CD14-positive monocyte (primary cell): ENCODE results near the gene MNX1. TPM values are rescaled to one million over a fixed set of nuclear protein-coding genes. Genes with fewer than 3 reads are reported as not detected.

Experiments used
- DNase-seq, 3 donors: peaks; one replicate each; pipeline ENCODE4 v3.0.0-alpha.2; 2011 to 2022
- H2AFZ ChIP-seq: 2 replicates; pipeline ENCODE4 v1.6.0; 2012; ENCODE audit warnings: mild to moderate bottlenecking, low read depth, low read length, inconsistent platforms; ENCODE audit not compliant: insufficient read depth, poor library complexity, severe bottlenecking
- H3K27ac ChIP-seq, 2 donors: 1 replicate in 1 of 2; 2 replicates in 1 of 2; pipeline ENCODE4 v1.5.1; 2012 to 2013; ENCODE audit warnings: low read length in 2 of 2, control low read depth in 1 of 2, inconsistent platforms in 1 of 2, low read depth in 1 of 2, mild to moderate bottlenecking in 1 of 2
- H3K27me3 ChIP-seq, 2 donors: one replicate each; pipeline versions ENCODE4 v1.6.0 to v1.6.1; 2011 to 2013; ENCODE audit warnings: low read length in 2 of 2; ENCODE audit not compliant: control insufficient read depth in 2 of 2, insufficient read depth in 2 of 2
- H3K36me3 ChIP-seq, 2 donors: replicated peaks in 1 of 2; 1 replicate in 1 of 2; 2 replicates in 1 of 2; pipeline versions ENCODE4 v1.5.1 to v1.6.1; 2012 to 2013; ENCODE audit warnings: low read length in 2 of 2, control low read depth in 1 of 2, inconsistent platforms in 1 of 2, mild to moderate bottlenecking in 1 of 2; ENCODE audit not compliant: insufficient read depth in 2 of 2, control insufficient read depth in 1 of 2
- H3K4me1 ChIP-seq, 2 donors: 1 replicate in 1 of 2; 2 replicates in 1 of 2; pipeline versions ENCODE4 v1.5.1 to v1.6.1; 2012 to 2013; ENCODE audit warnings: low read length in 2 of 2, control low read depth in 1 of 2, inconsistent platforms in 1 of 2, mild to moderate bottlenecking in 1 of 2, moderate library complexity in 1 of 2; ENCODE audit not compliant: insufficient read depth in 2 of 2, control insufficient read depth in 1 of 2
- H3K4me2 ChIP-seq: replicated peaks from 2 replicates; pipeline ENCODE3; 2012; ENCODE audit warnings: low read length, moderate library complexity, mild to moderate bottlenecking; ENCODE audit not compliant: poor library complexity, severe bottlenecking; ENCODE audit errors: extremely low read depth
- H3K4me3 ChIP-seq, 3 experiments: fragments of 200-600 bp in 1 of 3; sonication (generic) in 1 of 3; replicated peaks in 1 of 3; 1 replicate in 2 of 3; 2 replicates in 1 of 3; pipeline ENCODE4 v1.5.1; 2011 to 2013; ENCODE audit warnings: low read length in 3 of 3, mild to moderate bottlenecking in 3 of 3, control low read depth in 2 of 3, low read depth in 2 of 3, inconsistent platforms in 1 of 3, moderate library complexity in 1 of 3
- H3K79me2 ChIP-seq: 2 replicates; pipeline ENCODE4 v1.6.0; 2012; ENCODE audit warnings: mild to moderate bottlenecking, control low read depth, inconsistent platforms, low read length, moderate library complexity; ENCODE audit not compliant: insufficient read depth
- H3K9ac ChIP-seq: 2 replicates; pipeline ENCODE4 v1.6.0; 2017; ENCODE audit warnings: low read length, mild to moderate bottlenecking; ENCODE audit not compliant: insufficient read depth, poor library complexity, severe bottlenecking
- H3K9me3 ChIP-seq, 2 donors: replicated peaks in 1 of 2; 1 replicate in 1 of 2; 2 replicates in 1 of 2; pipeline versions ENCODE4 v1.5.1 to v1.6.1; 2012 to 2013; ENCODE audit warnings: low read length in 2 of 2, control low read depth in 1 of 2; ENCODE audit not compliant: control insufficient read depth in 1 of 2, insufficient read depth in 1 of 2
- H4K20me1 ChIP-seq: 2 replicates; pipeline ENCODE4 v1.6.0; 2012; ENCODE audit warnings: mild to moderate bottlenecking, low read length, control low read depth, moderate library complexity; ENCODE audit not compliant: insufficient read depth
- H3K27ac Mint-ChIP-seq, 7 donors: one replicate each; pipeline ENCODE4 v1.8.0; 2020; ENCODE audit warnings: mild to moderate bottlenecking in 7 of 7, mixed read lengths in 7 of 7, moderate library complexity in 6 of 7, inconsistent platforms in 2 of 7
- H3K27me3 Mint-ChIP-seq, 3 donors: one replicate each; pipeline ENCODE4 v1.8.0; 2021 to 2022; ENCODE audit warnings: low read depth in 3 of 3, mild to moderate bottlenecking in 3 of 3, mixed read lengths in 3 of 3, moderate library complexity in 3 of 3, inconsistent platforms in 1 of 3
- H3K36me3 Mint-ChIP-seq, 2 donors: one replicate each; pipeline ENCODE4 v1.8.0; 2020; ENCODE audit warnings: mixed read lengths in 2 of 2, inconsistent platforms in 1 of 2, mild to moderate bottlenecking in 1 of 2
- H3K4me1 Mint-ChIP-seq: one replicate; pipeline ENCODE4 v1.8.0; 2020; ENCODE audit warnings: mild to moderate bottlenecking, mixed read lengths
- H3K4me3 Mint-ChIP-seq, 2 donors: one replicate each; pipeline ENCODE4 v1.8.0; 2020; ENCODE audit warnings: mild to moderate bottlenecking in 2 of 2, mixed read lengths in 2 of 2, moderate library complexity in 1 of 2
- H3K9me3 Mint-ChIP-seq, 7 donors: one replicate each; pipeline ENCODE4 v1.8.0; 2020 to 2022; ENCODE audit warnings: mixed read lengths in 7 of 7, mild to moderate bottlenecking in 6 of 7, moderate library complexity in 6 of 7, inconsistent platforms in 2 of 7
- WGBS: methylation state at CpG from one replicate; pipeline ENCODE4 v1.1.5; 2013; ENCODE audit warnings: missing lambda C conversion rate; ENCODE audit not compliant: insufficient coverage; 5-methylcytosine and 5-hydroxymethylcytosine counted together
- intact Hi-C, 2 donors: fragments of 100-400 bp; cut with micrococcal nuclease; formaldehyde crosslinking; loops; one replicate each; pipeline versions ENCODE4 v1.15.0 to v1.15.1; 2023
- polyA plus RNA-seq, 3 donors: library from polyadenylated mRNA; depleted of rRNA in 1 of 3; unstranded in 2 of 3; stranded (reverse) in 1 of 3; fragments of 300-500 nt in 2 of 3; fragments of >200 nt in 1 of 3; fragmentation: Illumina TruSeq in 2 of 3; gene quantifications; 1 replicate in 2 of 3; 2 replicates in 1 of 3; pipeline ENCODE4 v1.2.3, GENCODE V29; 2012 to 2021
- TF ChIP-seq, protein P1 (sequence below): fragments of 200-600 bp; IDR thresholded peaks from one replicate; pipeline ENCODE4 v1.8.0; 2022; ENCODE audit warnings: antibody characterized with exemption, mild to moderate bottlenecking

MNX1 gene
- polyA plus RNA-seq, 3 donors, result not detected

DNA sequence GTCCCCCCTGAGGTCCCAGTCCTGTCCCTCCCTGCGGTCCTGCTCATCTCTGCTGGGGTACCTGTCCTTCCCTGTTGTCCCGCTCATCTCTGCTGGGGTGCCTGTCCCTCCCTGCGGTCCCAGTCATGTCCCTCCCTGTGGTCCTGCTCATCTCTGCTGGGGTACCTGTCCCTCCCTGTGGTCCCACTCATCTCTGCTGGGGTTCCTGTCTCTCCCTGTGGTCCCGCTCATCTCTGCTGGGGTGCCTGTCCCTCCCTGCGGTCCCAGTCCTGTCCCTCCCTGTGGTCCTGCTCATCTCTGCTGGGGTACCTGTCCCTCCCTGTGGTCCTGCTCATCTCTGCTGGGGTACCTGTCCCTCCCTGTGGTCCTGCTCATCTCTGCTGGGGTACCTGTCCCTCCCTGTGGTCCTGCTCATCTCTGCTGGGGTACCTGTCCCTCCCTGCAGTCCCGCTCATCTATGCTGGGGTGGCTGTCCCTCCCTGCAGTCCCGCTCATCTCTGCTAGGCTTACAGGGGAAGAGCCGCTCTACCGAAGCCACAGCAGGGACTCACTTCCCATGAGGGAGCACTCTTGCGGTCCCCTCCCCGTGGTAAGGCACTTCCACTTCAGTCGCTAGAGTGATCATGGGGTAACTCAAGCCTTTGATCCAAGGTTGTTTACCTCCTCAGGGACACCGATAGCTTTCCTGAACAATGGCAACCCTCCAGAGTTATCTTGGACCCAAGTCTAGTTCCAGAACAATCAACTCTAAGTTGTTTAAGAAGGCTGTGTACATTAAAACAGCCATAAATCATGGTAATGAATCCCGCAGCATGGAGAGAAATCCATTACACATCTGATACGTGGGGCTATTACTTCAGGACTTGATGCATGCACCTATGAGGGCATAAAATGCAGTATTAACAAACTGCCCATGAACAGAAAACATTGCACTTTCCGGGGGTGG, 46.8 kb upstream of the MNX1 start:
- H3K27me3 Mint-ChIP-seq, result peaks cover 2 to 15% (median 13%) of the 10 kb centered on the region in 3 donors
- peaks cover 7% of the 10 kb centered on the region for H3K4me1 Mint-ChIP-seq
- peaks cover 13 to 34% (median 24%) of the 10 kb centered on the region in 7 donors for H3K9me3 Mint-ChIP-seq
- Histone ChIP-seq H3K4me3 (no peak overlapping the region), H3K79me2 (no peaks in the 10 kb centered on the region), H3K9me3 (peaks cover 11% of the 10 kb centered on the region in 2 donors), H3K9ac (no peak overlapping the region), H3K4me2 (no peak overlapping the region), H2AFZ (no peak overlapping the region), H3K36me3 (no peaks in the 10 kb centered on the region), H3K4me1 (no peaks in the 10 kb centered on the region), H3K27me3 (peaks cover 0 to 6% of the 10 kb centered on the region in 2 donors), H4K20me1 (no peaks in the 10 kb centered on the region), H3K27ac (no peak overlapping the region)
- TF ChIP-seq, protein P1, sequence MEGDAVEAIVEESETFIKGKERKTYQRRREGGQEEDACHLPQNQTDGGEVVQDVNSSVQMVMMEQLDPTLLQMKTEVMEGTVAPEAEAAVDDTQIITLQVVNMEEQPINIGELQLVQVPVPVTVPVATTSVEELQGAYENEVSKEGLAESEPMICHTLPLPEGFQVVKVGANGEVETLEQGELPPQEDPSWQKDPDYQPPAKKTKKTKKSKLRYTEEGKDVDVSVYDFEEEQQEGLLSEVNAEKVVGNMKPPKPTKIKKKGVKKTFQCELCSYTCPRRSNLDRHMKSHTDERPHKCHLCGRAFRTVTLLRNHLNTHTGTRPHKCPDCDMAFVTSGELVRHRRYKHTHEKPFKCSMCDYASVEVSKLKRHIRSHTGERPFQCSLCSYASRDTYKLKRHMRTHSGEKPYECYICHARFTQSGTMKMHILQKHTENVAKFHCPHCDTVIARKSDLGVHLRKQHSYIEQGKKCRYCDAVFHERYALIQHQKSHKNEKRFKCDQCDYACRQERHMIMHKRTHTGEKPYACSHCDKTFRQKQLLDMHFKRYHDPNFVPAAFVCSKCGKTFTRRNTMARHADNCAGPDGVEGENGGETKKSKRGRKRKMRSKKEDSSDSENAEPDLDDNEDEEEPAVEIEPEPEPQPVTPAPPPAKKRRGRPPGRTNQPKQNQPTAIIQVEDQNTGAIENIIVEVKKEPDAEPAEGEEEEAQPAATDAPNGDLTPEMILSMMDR, result no peak
- H3K36me3 Mint-ChIP-seq, result no peaks in the 10 kb centered on the region
- 85% methylated on average over 9 of the region's 16 CpGs for WGBS
- H3K27ac Mint-ChIP-seq, result no peak overlapping the region
- intact Hi-C loops, result no loop called here
- no peak for DNase-seq
- no peak overlapping the region for H3K4me3 Mint-ChIP-seq

DNA sequence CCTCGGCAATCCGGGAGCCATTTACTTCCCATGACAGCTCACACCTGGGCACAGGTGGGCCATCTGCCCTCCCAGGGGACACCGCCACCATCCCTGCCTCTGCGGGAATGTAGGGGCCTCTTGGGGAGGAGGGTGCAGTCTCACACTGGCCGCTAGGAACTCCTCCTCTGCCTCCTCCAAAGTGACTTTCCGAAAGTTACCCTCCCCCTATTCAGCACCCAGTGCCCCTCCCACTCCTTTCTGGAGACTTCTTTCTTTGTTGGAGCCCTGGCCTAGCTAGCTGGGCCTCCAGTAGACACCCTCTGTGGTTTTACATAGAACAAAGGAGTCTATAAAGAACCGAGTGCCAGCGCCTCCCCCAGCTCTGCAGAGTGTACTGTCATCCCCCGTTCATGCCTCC, 45.8 kb upstream of the MNX1 start:
- no peak overlapping the region for H3K4me3 ChIP-seq
- no peak overlapping the region for H3K27ac Mint-ChIP-seq
- no peak overlapping the region for H3K4me2 ChIP-seq
- H3K4me3 Mint-ChIP-seq, result no peak overlapping the region
- no peaks in the 10 kb centered on the region for H3K79me2 ChIP-seq
- H3K9me3 ChIP-seq, result peaks cover 3 to 4% of the 10 kb centered on the region in 2 donors
- H3K9me3 Mint-ChIP-seq, result peaks cover 6 to 26% (median 19%) of the 10 kb centered on the region in 7 donors
- peaks cover 0 to 6% of the 10 kb centered on the region in 2 donors for H3K27me3 ChIP-seq
- TF ChIP-seq, protein P1, result no peak
- no peaks in the 10 kb centered on the region for H3K36me3 ChIP-seq
- H3K4me1 Mint-ChIP-seq, result peaks cover 7% of the 10 kb centered on the region
- no peak for DNase-seq
- intact Hi-C loops, result no loop called here
- no peaks in the 10 kb centered on the region for H3K4me1 ChIP-seq
- no peak overlapping the region for H3K9ac ChIP-seq
- no peaks in the 10 kb centered on the region for H3K36me3 Mint-ChIP-seq
- peaks cover 2 to 15% (median 13%) of the 10 kb centered on the region in 3 donors for H3K27me3 Mint-ChIP-seq
- no peaks in the 10 kb centered on the region for H4K20me1 ChIP-seq
- no peak overlapping the region for H2AFZ ChIP-seq
- H3K27ac ChIP-seq, result no peak overlapping the region
- 100% methylated on average over 2 of the region's 9 CpGs for WGBS
